Panc1 (cell line): ENCODE results near the gene CMYA5. TPM values are rescaled to one million over a fixed set of nuclear protein-coding genes. Genes with fewer than 3 reads are reported as not detected.

Experiments used
- ATAC-seq: fragments of 200-7000 bp; cut with Tn5 transposase; 2 replicates; pipeline ENCODE4 v1.9.1; 2020; ENCODE audit warnings: mild to moderate bottlenecking, moderate library complexity
- BruUV-seq: library from RNA; stranded (reverse); fragments of 400-500 nt; replicated peaks from 2 replicates; lab custom pipeline; 2021; lab: Mats Ljungman, UMichigan
- CTCF ChIA-PET: fragments of 300-600 bp; sonication (Branson Sonifier 250); formaldehyde crosslinking; loops from one replicate; lab custom pipeline; 2022; ENCODE audit warnings: antibody characterized with exemption; lab: Charles Lee
- POLR2A ChIA-PET: fragments of 300-600 bp; sonication (Branson Sonifier 250); formaldehyde crosslinking; loops from one replicate; lab custom pipeline; 2022; ENCODE audit warnings: antibody characterized with exemption; lab: Charles Lee
- DNase-seq: peaks from one replicate; pipeline ENCODE4 v3.0.0-alpha.2; 2010; ENCODE audit warnings: low read depth, low spot score
- H3K27ac ChIP-seq: 2 replicates; pipeline ENCODE4 v1.5.1; 2011; ENCODE audit warnings: mild to moderate bottlenecking, low read length, inconsistent platforms
- H3K27me3 ChIP-seq: fragments of 200-500 bp; sonication (Bioruptor generic); 2 replicates; pipeline ENCODE4 v1.6.0; 2014; ENCODE audit warnings: low read length, inconsistent platforms; ENCODE audit not compliant: control insufficient read depth, insufficient read depth
- H3K36me3 ChIP-seq: fragments of 200-500 bp; sonication (Bioruptor generic); 2 replicates; pipeline ENCODE4 v1.5.1; 2014; ENCODE audit warnings: inconsistent platforms, mild to moderate bottlenecking, low read length, moderate library complexity; ENCODE audit not compliant: control insufficient read depth, insufficient read depth
- H3K4me1 ChIP-seq: 2 replicates; pipeline ENCODE4 v1.5.1; 2011; ENCODE audit warnings: inconsistent platforms, mild to moderate bottlenecking, low read length, moderate library complexity; ENCODE audit not compliant: control insufficient read depth, insufficient read depth
- H3K4me3 ChIP-seq, 2 experiments: 2 replicates each; pipeline ENCODE4 v1.5.1; 2011 to 2012; ENCODE audit warnings: low read depth in 2 of 2, low read length in 2 of 2, mild to moderate bottlenecking in 2 of 2, inconsistent platforms in 1 of 2, moderate library complexity in 1 of 2
- H3K9me3 ChIP-seq: fragments of 200-500 bp; sonication (Bioruptor generic); 2 replicates; pipeline ENCODE4 v1.5.1; 2014; ENCODE audit warnings: low read depth, mild to moderate bottlenecking, inconsistent platforms, low read length, moderate library complexity; ENCODE audit not compliant: control insufficient read depth, insufficient read depth
- CTCF ChIP-seq: fragments of 450-650 bp; IDR thresholded peaks from 2 replicates; pipeline ENCODE4 v1.5.1; 2017; ENCODE audit warnings: mild to moderate bottlenecking
- POLR2AphosphoS5 ChIP-seq: IDR thresholded peaks from 2 replicates; pipeline ENCODE4 v1.6.1; 2012; ENCODE audit warnings: mild to moderate bottlenecking, low read depth, low read length, moderate library complexity
- REST ChIP-seq, 2 experiments: IDR thresholded peaks; 2 replicates each; pipeline ENCODE4 v1.6.1; 2011 to 2012; ENCODE audit warnings: low read depth in 2 of 2, control low read depth in 1 of 2, low read length in 1 of 2, mild to moderate bottlenecking in 1 of 2, moderate library complexity in 1 of 2; ENCODE audit not compliant: insufficient read depth in 1 of 2
- SIN3A ChIP-seq: IDR thresholded peaks from 2 replicates; pipeline ENCODE4 v1.6.1; 2012; ENCODE audit warnings: low read depth, mild to moderate bottlenecking, low read length, moderate library complexity, borderline replicate concordance; ENCODE audit not compliant: insufficient read depth
- TCF7L2 ChIP-seq: IDR thresholded peaks from 2 replicates; pipeline ENCODE4 v1.6.1; 2011; ENCODE audit warnings: mild to moderate bottlenecking, low read depth, low read length, inconsistent platforms
- in situ Hi-C: cut with HindIII; loops from 2 replicates; pipeline ENCODE4 v1.10.0; 2016; ENCODE audit warnings: low sequenced_read_pairs, low pct_unique_long_range_greater_than_20kb
- intact Hi-C: fragments of 100-400 bp; cut with micrococcal nuclease; formaldehyde crosslinking; loops from one replicate; pipeline ENCODE4 v1.10.0; 2022; ENCODE audit not compliant: unreplicated experiment
- total RNA-seq: library from RNA; stranded (reverse); gene quantifications from one replicate; pipeline ENCODE4 v1.2.1, GENCODE V29; 2021; ENCODE audit not compliant: unreplicated experiment

The CMYA5 gene
- total RNA-seq, 1 experiment from 2014 or later, result 0.31 TPM

GRCh38 chr5:79742549-79743136, 53.0 kb downstream of the CMYA5 start:
- no TSS peak for BruUV-seq

GRCh38 chr5:79743846-79744605, 54.4 kb downstream of the CMYA5 start:
- CTCF ChIA-PET, result no interaction called here
- intact Hi-C loops, result no loop called here
- no peak for DNase-seq
- Histone ChIP-seq H3K4me1 (no peaks in the 10 kb centered on the region), H3K27ac (no peak overlapping the region), H3K4me3 (no peak overlapping the region), H3K27me3 (peaks cover 12% of the 10 kb centered on the region), H3K9me3 (no peaks in the 10 kb centered on the region), H3K36me3 (no peaks in the 10 kb centered on the region)
- POLR2A ChIA-PET, result no interaction called here
- in situ Hi-C loops, result no loop called here
- no TSS peak for BruUV-seq
- no peak for ATAC-seq
- no peak for TF ChIP-seq SIN3A
- TF ChIP-seq POLR2AphosphoS5, result no peak
- TF ChIP-seq REST (IDR thresholded peaks at IDR 0.05; ENCODE audit: insufficient read depth in 1 of 2, low read depth in 2 of 2, low read length in 1 of 2), result no peak
- no peak for TF ChIP-seq TCF7L2

More at GRCh38 chr5:79742549-79743136, 53.0 kb downstream of the CMYA5 start:
- H3K27me3 ChIP-seq, result peaks cover 22% of the 10 kb centered on the region
- TF ChIP-seq CTCF (no peak), POLR2AphosphoS5 (no peak), REST (IDR thresholded peaks at IDR 0.05; ENCODE audit: insufficient read depth in 1 of 2, low read depth in 2 of 2, low read length in 1 of 2) (no peak), TCF7L2 (no peak), SIN3A (no peak)
- DNase-seq, result no peak
- POLR2A ChIA-PET, result no interaction called here
- H3K36me3 ChIP-seq, result no peaks in the 10 kb centered on the region
- no peaks in the 10 kb centered on the region for H3K4me1 ChIP-seq
- no peaks in the 10 kb centered on the region for H3K9me3 ChIP-seq
- H3K4me3 ChIP-seq, result no peak overlapping the region
- no peak overlapping the region for H3K27ac ChIP-seq
- no peak for ATAC-seq
- intact Hi-C loops, result no loop called here
- CTCF ChIA-PET, result no interaction called here
- in situ Hi-C loops, result no loop called here
